DLD1 (cell line): ENCODE measurements around the gene DENND5B.
"Not testable (repeated sequence)": the region's sequence is repeated elsewhere in the genome, so short reads cannot be mapped to it uniquely, and the experiment has no call there.

Source experiments
- in situ Hi-C: cut with HindIII; loops from 2 replicates; pipeline ENCODE4 v1.10.0; 2017; ENCODE audit warnings: low sequenced_read_pairs

Gene DENND5B

GRCh38 chr12:31476437-31476836, 114.5 kb downstream of the DENND5B start:
- in situ Hi-C loops, result no loop called here

- in situ Hi-C loops, result not testable (repeated sequence)
Measured at GRCh38 chr12:31475610-31476009, 115.3 kb downstream of the DENND5B start.

GRCh38 chr12:31474751-31475150, 116.2 kb downstream of the DENND5B start:
- in situ Hi-C loops, result no loop called here

- in situ Hi-C loops, result no loop called here
Measured at GRCh38 chr12:31471823-31472222, 119.1 kb downstream of the DENND5B start.

GRCh38 chr12:31471051-31471450, 119.9 kb downstream of the DENND5B start:
- in situ Hi-C loops, result no loop called here

- in situ Hi-C loops, result no loop called here
Measured at GRCh38 chr12:31470459-31470858, 120.5 kb downstream of the DENND5B start.

- in situ Hi-C loops, result no loop called here
Measured at GRCh38 chr12:31466768-31467167, 124.2 kb downstream of the DENND5B start.

GRCh38 chr12:31465002-31465401, 125.9 kb downstream of the DENND5B start:
- in situ Hi-C loops, result no loop called here

GRCh38 chr12:31460024-31460423, 130.9 kb downstream of the DENND5B start:
- in situ Hi-C loops, result no loop called here

- in situ Hi-C loops, result no loop called here
Measured at GRCh38 chr12:31456562-31456961, 134.4 kb downstream of the DENND5B start.

- in situ Hi-C loops, result no loop called here
Measured at GRCh38 chr12:31444736-31445135, 146.2 kb downstream of the DENND5B start.

- in situ Hi-C loops, result no loop called here
Measured at GRCh38 chr12:31440586-31440985, 150.3 kb downstream of the DENND5B start.

GRCh38 chr12:31440134-31440533, 150.8 kb downstream of the DENND5B start:
- in situ Hi-C loops, result no loop called here

GRCh38 chr12:31431721-31432240, 159.2 kb downstream of the DENND5B start:
- in situ Hi-C loops, result no loop called here

- in situ Hi-C loops, result no loop called here
Measured at GRCh38 chr12:31423405-31423804, 167.5 kb downstream of the DENND5B start.

GRCh38 chr12:31412292-31412801, 178.6 kb downstream of the DENND5B start:
- in situ Hi-C loops, result no loop called here

GRCh38 chr12:31408763-31409162, 182.2 kb downstream of the DENND5B start:
- in situ Hi-C loops, result no loop called here

- in situ Hi-C loops, result no loop called here
Measured at GRCh38 chr12:31407562-31407961, 183.4 kb downstream of the DENND5B start.

- in situ Hi-C loops, result no loop called here
Measured at GRCh38 chr12:31406345-31406744, 184.6 kb downstream of the DENND5B start.

- in situ Hi-C loops, result no loop called here
Measured at GRCh38 chr12:31405021-31405420, 185.9 kb downstream of the DENND5B start.

GRCh38 chr12:31403099-31403607, 187.8 kb downstream of the DENND5B start:
- in situ Hi-C loops, result not testable (repeated sequence)

GRCh38 chr12:31393004-31393550, 197.9 kb downstream of the DENND5B start:
- in situ Hi-C loops, result no loop called here

GRCh38 chr12:31390991-31391390, 199.9 kb downstream of the DENND5B start:
- in situ Hi-C loops, result no loop called here
